Measurements from ENCODE around the gene TOR4A.

Gene TOR4A

DNA sequence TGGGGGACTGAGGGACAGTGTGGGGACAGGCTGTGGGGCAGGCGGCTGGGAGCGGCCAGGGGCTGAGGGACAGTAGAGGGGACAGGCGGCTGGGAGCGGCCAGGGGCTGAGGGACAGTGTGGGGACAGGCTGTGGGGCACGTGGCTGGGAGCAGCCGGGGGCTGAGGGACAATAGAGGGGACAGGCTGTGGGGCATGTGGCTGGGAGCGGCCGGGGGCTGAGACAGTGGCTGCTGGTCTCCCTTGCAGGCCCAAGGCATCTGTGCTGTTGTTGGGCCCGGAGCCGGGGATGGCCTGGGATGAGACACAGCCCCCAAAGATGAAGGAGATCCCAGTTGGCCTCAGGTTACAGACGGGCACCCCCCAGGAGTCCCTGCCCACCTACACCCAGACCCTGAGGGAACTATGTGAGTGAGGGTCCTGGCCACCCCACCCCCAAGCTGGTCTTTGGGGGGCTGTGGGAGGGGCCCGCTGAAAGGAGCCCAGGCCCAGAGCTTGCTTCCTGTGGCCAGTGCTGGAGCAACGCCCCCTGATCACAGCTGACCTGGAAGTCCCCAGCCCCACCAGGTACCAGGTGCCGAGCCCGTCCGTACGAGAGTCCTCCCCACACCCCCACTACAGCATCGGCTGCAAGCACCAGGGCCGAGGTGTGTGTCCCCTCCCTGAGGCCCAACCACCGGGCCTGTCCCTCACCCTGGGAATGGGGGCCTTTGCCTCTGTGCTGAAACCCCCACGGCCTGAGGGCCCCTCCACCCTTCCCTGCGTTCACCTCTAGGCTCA is 25.8 kb upstream of the TOR4A start:
- no peak for DNase-seq

DNA sequence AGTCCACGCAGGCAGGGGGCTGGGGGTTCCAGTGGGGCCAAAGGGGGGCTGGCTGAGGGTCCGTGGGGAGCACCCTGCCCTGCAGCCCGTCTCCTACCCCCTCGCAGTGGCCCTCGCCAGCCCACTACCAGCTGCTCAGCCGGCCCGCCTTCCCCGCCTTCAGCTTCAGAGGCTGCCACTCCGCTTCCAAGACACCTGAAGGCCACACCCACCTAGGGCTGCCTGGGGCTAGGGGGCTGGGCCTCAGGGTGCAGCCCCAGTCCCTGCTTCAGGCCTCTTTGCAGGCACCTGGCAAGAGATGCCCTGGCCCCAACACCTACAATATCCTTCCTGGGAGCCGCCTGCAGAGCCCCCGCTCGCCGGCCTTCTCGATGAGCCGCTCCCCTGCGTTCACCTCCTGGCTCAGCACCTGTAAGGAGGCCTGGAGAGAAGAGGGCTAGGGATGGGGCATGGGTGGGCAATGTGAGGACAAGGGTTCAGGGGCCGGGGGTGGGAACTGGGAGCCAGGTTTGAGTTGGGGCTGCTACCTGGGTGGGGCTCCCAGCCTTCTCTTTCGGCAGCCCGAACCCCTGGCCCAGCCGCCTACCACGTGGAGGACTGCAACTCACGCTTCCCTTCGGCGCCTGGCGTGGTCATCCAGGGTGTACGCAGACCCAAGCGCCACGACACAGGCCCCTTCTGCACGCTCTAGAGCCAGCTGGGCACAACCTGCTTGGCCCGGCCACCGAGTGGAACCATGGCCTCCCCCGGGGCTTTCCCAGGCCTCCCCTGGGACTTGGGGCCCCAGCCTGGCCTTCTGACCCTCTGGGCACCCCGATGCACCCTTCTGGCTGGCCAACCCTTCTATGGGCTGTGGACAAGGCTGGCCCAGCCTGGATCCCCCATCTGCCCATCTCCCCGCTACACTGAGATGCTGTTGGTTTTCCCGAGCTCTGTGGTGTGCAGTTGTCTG is 24.7 kb upstream of the TOR4A start:
- DNase-seq, result no peak

- DNase-seq, result no peak
Measured at GRCh38 chr9:137253717-137254623, 23.6 kb upstream of the TOR4A start.

- peak in 55 of 56 donors; percentile 31 to 97 (median 88) for DNase-seq
Measured at GRCh38 chr9:137254624-137255447, 22.7 kb upstream of the TOR4A start, which contains the start of gene NELFB. NELFB (plus strand) TSS chr9:137255327.

DNA sequence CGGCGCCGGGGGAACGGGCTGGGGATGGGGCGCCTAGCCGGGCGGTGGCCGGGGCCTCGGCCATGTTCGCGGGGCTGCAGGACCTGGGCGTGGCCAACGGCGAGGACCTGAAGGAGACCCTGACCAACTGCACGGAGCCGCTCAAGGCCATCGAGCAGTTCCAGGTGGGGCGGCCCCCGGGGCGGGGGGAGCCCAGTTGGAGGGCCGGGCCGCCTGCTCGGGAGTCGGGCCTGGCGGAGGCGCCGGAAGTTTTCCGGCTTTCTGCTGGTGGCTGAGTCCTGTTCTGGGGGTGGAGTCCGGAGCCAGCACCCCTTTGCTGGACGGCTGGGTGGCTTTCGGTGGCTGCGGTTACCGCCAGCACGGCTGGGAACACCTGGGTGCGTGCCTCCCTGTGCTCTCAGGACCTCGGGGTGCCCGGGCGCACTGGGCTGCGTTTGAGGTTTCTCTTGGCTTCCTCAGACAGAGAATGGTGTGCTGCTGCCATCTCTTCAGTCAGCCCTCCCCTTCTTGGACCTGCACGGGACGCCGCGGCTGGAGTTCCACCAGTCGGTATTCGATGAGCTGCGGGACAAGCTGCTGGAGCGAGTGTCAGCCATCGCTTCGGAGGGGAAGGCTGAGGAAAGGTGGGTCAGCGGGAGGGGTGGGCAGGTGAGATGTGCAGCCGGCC is 21.9 kb upstream of the TOR4A start:
- DNase-seq, result peak in 3 of 56 donors; percentile 50 to 56 (median 50)

DNA sequence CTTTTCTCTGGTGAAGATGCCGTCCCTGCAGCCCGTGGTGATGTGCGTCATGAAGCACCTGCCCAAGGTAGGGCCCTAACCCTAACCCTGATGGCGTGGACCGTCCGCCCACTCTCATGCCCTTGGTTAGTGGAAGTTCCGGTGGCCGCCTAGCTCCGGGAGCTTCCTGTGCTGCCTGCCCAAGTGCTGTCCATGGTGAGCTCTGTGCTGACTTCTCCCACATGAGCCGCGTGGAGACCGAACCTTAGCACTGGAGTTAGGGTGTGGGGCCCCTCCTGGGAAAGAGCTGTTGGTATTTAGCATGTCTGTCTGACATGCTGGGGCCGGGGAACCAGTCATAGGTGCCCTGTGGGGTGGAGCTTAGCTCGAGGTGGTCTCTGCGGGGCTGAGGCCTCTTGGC is 21.2 kb upstream of the TOR4A start:
- no peak for DNase-seq

DNA sequence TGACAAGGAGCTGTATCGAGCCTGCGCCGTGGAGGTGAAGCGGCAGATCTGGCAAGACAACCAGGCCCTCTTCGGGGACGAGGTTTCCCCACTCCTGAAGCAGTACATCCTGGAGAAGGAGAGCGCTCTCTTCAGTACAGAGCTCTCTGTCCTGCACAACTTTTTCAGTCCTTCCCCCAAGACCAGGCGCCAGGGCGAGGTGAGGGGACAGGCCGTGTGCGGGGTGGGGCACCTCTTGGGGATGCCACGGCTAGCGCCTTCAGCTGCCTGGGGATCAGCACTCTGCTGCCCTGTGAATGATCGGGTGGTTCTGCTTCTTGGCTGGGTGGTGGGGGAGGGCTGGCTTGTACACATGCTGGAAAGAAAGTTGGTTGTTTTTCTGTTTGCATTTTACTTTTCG is 20.7 kb upstream of the TOR4A start:
- no peak for DNase-seq

GRCh38 chr9:137262173-137262908 is 15.2 kb upstream of the TOR4A start:
- peak in 6 of 56 donors; percentile 8 to 51 (median 14) for DNase-seq

DNA sequence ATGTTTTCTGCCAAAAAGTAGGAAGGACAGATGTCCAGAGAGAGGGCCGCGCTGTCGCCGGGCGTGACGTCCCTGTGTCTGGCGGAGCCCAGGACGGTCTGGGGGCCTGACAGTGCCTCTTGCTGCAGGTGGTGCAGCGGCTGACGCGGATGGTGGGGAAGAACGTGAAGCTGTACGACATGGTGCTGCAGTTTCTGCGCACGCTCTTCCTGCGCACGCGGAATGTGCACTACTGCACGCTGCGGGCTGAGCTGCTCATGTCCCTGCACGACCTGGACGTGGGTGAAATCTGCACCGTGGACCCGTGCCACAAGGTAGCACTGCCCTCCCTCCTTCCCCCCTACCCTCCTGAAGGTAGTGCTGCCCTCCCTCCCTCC is 14.6 kb upstream of the TOR4A start:
- DNase-seq, result no peak

DNA sequence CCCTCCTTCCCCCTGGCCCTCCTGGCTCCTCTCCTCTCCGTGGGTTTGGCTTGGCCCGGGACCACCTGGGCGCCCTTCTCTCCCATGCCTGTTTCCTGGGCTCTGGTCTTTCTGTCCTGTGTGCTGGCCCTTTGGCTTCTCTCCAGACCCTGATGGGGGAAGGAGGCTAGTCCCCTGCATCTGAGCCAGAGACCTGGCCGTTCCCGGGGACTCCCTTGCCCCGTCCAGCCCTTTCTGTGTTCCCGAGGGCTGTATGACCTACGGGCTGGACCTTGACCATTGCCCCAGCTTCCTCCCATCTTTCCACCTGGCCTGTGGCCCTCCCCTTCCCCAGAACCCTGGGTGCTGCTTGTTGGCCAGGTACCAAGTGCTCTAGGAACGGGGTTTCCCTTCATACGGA is 14.0 kb upstream of the TOR4A start:
- DNase-seq, result no peak

GRCh38 chr9:137264067-137264466 is 13.5 kb upstream of the TOR4A start:
- DNase-seq, result no peak

- no peak for DNase-seq
Measured at GRCh38 chr9:137265496-137266161, 11.9 kb upstream of the TOR4A start.

DNA sequence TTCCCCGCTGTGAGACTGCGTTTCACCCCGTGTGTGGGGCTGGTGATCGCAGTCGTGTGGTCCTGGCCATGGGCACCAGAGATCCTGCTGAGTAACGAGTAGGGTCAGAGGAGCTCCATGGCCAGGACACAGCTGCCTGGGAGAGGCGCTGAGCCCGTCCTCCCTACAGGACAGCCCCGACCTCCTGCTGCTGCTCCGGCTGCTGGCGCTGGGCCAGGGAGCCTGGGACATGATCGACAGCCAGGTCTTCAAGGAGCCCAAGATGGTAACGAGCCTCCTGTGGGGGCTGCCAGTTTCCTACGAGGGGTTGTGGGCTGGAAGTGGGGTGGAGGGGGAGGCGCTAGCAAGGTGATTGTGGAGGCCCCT is 11.4 kb upstream of the TOR4A start:
- DNase-seq, result no peak

GRCh38 chr9:137266585-137267453 is 10.7 kb upstream of the TOR4A start:
- DNase-seq, result no peak

GRCh38 chr9:137267933-137268355 is 9.6 kb upstream of the TOR4A start:
- no peak for DNase-seq

DNA sequence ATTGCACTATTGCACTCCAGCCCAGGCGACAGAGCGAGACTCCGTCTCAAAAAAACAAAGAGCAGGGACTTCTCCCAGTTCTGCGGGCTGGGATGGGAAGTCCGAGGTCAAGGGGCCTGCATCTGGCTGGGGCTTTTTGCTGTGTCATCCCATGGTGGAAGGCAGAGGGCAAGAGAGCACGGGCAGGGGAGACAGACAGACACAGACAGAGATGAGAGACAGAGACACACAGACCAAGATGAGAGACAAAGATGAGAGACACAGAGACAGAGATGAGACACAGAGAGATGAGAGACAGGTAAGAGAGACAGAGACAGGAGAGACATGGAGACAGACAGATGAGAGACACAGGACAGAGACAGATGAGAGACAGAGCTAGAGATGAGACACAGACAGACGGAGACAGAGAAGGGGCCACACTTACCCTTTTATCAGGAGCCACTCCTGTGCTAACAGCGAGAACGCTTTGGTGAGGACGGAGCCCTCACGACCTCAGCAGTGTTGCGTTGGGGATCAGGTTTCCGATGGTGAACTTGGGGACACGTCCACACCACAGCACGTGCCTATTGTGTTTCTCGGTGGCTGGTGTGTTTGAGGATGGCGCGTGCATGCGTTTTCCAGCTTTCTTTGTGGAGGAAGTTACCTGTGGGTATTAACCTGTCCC is 8.9 kb upstream of the TOR4A start:
- no peak for DNase-seq

DNA sequence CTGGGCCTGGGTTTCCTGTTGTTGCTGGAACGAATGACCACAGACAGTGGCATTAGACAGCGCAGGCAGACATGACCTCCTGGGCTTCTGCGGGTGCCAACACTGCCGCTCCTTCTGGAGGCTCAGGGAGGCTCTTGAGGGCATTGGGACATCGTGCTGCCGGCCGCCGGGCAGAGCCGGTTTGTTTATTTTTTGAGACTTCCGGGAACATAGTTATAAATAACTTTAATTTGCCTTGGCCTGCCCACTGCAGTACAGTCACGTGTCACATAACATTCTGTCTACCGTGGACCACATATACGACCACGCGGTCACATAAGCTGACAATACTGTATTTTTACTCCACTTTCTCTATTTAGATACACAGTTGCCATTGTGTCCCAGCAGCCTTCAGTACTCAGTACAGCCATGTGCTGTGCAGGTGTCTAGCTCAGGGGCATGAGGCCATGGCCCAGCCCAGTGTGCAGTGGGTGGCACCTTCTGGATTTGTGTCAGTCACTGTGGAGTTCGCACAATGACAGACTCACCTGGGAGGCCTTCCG is 8.2 kb upstream of the TOR4A start:
- DNase-seq, result no peak

Measured in nucleus accumbens (tissue), 56 donors.